Measurements from ENCODE around the gene TTC28.
"Not testable (repeated sequence)": the region's sequence is repeated elsewhere in the genome, so short reads cannot be mapped to it uniquely, and the experiment has no call there.

Gene TTC28

DNA sequence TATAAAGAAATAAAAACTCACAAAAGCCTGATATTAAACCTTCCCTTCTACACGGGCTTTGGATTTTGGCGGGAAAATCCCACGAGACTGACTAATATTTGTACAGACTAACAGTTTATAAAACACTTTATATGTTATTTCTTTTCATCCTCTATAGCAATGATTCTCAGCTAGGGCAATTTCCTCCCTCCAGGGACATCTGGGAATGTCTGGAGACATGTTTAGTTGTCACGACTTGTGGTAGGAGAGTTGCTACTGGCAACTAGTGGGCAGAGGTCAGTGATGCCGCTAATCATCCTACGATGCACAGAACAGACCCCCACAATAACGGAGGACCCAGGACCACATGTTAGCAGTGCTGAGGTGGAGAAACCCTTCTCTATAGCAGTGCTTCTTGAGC is 455.8 kb downstream of the TTC28 start:
- DNase-seq (ENCODE audit: low spot score): no peak

- DNase-seq (ENCODE audit: low spot score): no peak
Measured at GRCh38 chr22:28222976-28223745, 456.5 kb downstream of the TTC28 start.

DNA sequence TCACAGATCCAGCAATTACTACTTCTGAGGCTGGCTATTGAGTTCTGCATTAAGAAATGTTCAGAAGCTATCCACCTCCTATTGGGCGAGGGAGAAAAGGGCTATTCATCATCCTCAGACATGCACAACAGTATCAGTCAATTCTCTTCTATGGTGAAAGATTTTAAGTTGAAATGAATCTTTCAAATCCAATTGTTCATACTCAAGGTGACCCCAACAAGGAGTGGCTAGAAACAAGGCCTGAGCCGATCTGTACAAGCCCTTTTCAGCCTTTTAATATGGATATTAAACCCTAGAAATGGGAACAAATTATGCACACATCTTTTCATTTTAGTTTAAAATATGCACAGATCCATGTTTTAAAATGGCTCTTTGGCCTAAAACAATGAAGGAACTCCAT is 457.1 kb downstream of the TTC28 start:
- no peak for DNase-seq (ENCODE audit: low spot score)

GRCh38 chr22:28222052-28222451 is 457.6 kb downstream of the TTC28 start:
- DNase-seq (ENCODE audit: low spot score): no peak

DNA sequence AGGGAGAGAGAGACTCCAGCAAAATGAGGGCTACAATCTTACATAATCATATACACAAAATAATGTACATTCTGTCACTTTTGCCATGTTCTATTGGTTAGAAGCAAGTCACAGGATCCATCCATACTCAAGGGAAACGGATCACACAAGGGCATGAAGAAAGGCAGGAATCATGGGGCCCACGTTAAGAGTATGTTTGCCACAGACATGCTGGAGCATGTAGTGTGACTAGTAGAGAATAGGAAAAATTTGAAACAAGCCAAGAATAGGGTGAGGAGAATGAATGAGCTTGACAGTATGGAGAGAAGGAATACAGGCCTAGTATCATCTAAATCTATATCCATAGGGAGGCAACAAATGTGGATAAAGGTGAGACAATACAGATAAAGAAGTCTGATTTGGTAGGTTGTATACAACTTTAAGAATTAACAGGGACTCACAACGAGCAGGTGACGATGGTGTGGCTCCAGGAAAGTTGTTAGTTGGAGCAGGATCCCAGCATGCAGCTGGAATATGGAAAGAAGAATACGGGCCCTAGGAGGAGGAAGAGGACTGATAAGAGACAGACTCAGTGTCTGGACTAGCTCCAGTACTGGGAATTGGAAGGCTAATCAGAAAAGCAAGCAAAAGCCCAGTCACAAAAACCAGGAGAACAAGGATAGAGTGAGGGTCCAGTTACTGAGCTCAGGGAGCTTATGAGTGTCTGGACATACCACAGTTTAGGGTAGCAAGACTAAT is 458.8 kb downstream of the TTC28 start:
- DNase-seq (ENCODE audit: low spot score): no peak

- no peak for DNase-seq (ENCODE audit: low spot score)
Measured at GRCh38 chr22:28217277-28217676, 462.4 kb downstream of the TTC28 start.

GRCh38 chr22:28214750-28215149 is 464.9 kb downstream of the TTC28 start:
- not testable (repeated sequence) for DNase-seq (ENCODE audit: low spot score)

GRCh38 chr22:28209457-28209856 is 470.2 kb downstream of the TTC28 start:
- not testable (repeated sequence) for DNase-seq (ENCODE audit: low spot score)

DNA sequence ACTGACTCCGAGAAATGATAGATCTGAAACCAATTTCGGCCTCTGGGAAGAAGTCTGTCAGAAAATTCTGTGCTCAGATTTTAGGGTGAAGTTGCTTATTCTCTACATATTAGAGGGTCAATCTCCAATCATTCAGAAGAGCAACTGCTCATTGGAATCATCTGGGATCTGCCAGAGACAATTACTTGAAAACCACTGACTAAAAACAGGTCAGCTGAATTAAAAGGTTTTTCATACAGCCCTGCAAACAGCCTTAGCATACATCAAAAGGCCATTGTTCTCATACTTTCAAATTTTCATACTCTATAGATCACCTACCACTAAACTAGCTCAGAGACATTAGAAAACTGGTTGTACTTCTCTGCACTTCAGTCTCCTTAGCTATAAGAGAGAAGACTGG is 470.9 kb downstream of the TTC28 start:
- no peak for DNase-seq (ENCODE audit: low spot score)

DNA sequence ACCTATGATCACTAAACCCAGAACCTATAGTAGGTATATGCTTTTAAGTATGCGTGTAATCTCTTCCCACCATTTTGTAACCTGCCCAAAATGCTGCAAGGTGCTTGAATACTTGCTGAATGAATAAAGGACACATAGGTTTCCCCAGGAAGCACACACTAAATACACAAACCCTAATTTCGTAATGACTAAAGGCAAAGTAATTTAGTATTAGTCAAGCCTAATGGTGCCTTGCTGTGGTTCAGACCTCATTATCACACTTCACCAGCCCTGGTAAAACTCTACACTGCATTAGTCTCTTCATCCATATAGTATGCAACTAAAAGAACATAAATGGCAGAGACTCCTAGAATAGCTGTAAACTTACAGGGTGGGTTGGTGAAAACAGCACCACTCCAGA is 471.6 kb downstream of the TTC28 start:
- DNase-seq (ENCODE audit: low spot score): no peak

GRCh38 chr22:28207281-28208030 is 472.2 kb downstream of the TTC28 start:
- no peak for DNase-seq (ENCODE audit: low spot score)

DNA sequence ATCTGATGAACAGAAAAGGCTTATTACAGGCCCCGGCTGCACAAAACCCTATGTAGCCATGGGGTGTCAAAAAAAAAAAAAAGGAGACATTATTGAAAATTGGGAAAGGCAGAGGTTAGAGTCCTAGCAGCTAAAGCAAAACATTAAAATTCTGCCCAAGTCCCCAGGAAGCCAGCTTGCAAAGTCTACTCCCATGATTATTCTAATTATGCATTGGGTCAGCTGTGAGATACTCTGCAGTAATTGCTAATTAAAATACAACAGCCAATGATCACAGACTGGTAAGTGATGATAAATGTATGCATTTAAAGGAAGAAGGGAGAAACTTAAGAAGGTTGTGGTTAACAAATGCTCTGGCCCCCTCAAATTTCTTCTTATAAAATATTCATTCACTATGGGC is 473.7 kb downstream of the TTC28 start:
- no peak for DNase-seq (ENCODE audit: low spot score)

DNA sequence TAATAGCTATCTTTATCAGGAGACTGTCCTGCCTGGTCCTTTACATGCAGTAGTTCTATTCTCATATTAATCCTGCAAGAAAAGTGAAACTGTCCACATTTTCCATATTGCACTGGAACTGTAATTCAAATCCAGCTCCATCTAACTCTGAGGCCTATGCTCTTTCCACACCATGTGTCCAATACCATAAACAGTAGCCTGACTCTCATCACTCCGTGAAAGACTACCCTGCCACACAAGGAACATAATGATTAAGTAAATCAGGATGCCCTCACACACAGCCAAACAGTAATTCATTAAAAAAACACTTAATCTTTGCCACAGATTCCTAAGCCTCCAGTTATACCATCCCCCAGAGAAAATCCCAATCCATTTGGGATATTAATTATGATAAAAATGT is 475.3 kb downstream of the TTC28 start:
- DNase-seq (ENCODE audit: low spot score): no peak

GRCh38 chr22:28203286-28203685 is 476.4 kb downstream of the TTC28 start:
- DNase-seq (ENCODE audit: low spot score): no peak

DNA sequence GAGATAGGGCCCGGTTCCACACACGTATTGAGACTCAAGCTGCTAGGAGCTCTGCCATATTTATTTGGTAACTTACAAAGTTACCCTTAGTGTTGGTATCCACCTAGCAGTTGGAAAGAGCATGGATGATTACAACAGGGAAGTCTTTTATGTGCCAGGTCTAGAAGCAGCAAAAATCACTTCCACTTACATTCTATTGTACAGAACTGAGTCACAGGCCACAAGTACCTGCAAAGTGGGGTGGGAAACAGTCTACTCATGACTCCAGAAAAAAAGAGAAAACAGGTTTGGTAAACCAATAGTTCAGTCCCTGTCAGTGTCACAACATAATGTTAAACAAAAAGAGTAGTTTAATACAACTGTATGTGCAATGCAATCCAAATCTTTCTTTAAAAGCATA is 480.9 kb downstream of the TTC28 start:
- no peak for DNase-seq (ENCODE audit: low spot score)

DNA sequence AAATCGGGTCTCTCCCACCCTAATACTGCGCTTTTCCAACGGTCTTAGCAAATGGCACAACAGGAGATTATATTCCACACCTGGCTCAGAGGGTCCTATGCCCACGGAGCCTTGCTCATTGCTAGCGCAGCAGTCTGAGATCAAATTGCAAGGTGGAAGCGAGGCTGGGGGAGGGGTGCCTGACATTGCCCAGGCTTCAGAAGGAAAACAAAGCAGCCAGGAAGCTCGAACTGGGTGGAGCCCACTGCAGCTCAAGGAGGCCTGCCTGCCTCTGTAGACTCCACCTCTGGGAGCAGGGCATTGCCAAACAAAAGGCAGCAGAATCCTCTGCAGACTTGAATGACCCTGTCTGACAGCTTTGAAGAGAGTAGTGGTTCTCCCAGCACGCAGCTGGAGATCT is 488.1 kb downstream of the TTC28 start:
- DNase-seq (ENCODE audit: low spot score): not testable (repeated sequence)

DNA sequence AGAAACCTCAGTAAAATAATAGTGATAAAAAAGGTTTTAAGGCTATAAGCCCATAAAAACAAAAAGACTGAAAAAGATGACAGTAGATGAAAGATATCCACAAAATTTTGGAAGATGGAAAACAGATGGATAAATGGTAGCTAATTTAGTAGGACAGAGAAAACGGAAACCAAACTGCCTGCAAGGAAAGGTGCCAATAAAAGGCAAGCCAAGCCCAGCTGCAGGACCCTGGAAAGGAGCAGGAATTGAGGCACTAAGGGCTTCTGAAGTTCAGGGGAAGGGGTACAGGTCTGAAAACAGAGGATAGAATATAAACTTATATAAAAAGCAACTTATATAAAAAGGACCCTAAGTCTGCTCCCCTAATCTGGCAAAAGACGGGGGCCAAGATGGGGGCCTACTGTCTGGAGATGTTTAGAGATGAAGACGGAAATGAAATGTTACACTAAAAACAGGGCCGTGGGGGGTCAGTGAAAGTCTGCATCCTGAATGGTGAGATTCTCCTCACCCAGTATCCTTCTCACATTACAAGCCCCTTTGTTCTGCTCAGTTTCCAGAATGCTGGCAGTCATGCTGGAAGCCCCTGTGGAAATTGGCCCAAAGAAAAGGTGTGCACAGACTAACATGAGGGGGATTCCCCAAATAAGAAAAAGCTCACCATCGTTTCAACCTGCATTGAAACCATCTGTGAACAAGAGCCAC is 491.3 kb downstream of the TTC28 start:
- peak; percentile 58 for DNase-seq (ENCODE audit: low spot score)

GRCh38 chr22:28187612-28188011 is 492.0 kb downstream of the TTC28 start:
- no peak for DNase-seq (ENCODE audit: low spot score)

- no peak for DNase-seq (ENCODE audit: low spot score)
Measured at GRCh38 chr22:28186641-28187040, 493.0 kb downstream of the TTC28 start.

DNA sequence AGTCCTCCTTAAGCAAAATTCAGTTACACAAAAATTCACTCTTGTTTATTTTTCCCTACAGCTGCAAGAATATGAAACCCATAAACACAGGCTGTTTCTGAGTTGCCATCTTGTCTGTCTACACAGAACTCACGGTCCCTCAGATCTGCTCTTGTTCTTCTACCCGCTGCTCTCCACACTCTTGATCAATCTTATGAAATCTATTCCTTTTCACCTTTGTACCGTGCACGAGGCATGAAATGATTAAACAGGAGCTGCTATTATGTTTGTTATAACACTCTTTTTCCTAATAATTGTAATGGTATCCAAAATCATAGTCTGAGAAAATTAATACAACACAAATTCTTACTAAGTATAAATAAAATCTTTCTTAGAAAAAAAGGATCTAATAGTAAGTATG is 494.5 kb downstream of the TTC28 start:
- DNase-seq (ENCODE audit: low spot score): no peak

DNA sequence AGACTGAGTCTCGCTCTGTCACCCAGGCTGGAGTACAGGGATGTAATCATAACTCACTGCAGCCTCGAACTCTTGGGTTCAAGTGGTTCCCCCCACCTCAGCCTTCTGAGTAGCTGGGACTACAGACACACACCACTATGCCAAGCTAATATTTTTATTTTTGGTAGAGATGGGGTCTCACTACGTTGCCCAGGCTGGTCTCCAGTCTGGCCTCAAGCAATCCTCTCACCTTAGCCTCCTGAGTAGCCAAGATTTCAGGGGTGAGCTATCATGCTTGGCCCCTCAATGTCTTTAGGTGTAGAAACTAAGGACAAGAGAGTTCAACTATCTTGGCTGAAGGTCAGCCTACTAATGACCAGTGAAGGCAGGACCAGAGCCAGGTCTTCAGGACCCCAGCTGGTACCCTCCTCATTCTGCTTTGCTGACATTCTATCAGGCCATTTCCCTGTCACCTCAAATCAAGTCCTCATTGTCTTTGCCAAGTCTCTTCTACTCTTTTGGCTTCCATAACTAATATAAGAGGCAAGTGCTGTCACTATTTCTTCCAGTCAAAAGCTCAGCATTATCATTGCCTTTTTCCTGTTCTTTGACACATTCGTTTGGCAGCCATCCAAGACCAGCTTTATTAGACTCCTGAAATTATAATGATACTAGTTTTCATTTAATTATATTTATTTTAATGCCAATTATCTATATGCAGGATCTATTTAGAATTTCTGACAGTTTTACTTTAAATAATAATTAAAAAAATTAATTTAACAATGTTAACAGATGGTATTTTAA is 496.4 kb downstream of the TTC28 start:
- DNase-seq (ENCODE audit: low spot score): no peak
